H1 (cell line): Measurements from ENCODE around the gene GALNT9. TPM values are rescaled to one million over a fixed set of nuclear protein-coding genes. Genes with fewer than 3 reads are reported as not detected.

Source experiments
- CTCF ChIA-PET: fragments of 300-600 bp; sonication (Branson Sonifier 250); formaldehyde crosslinking; loops from one replicate; lab custom pipeline; 2021; ENCODE audit not compliant: partially characterized antibody; lab: Charles Lee
- POLR2A ChIA-PET: fragments of 300-600 bp; sonication (Branson Sonifier 250); formaldehyde crosslinking; loops from one replicate; lab custom pipeline; 2021; ENCODE audit warnings: inconsistent platforms; ENCODE audit not compliant: partially characterized antibody; lab: Charles Lee
- DNase-seq, 2 experiments: peaks; one replicate each; pipeline versions ENCODE4 v3.0.0 to v3.0.0-alpha.2; 2010 to 2022; ENCODE audit warnings: low spot score in 2 of 2, low read depth in 1 of 2, mixed read lengths in 1 of 2
- FAIRE-seq: peaks from 2 replicates; lab custom pipeline; 2011; peaks lifted over from hg19 to GRCh38; lab: Jason Lieb, UNC
- H2AFZ ChIP-seq: 2 replicates; pipeline ENCODE4 v1.8.1; 2012; ENCODE audit warnings: low read length, inconsistent platforms
- H2AK5ac ChIP-seq: 2 replicates; pipeline ENCODE4 v1.6.1; 2013; ENCODE audit warnings: low read depth, low read length
- H2BK120ac ChIP-seq: replicated peaks from 2 replicates; pipeline ENCODE3; 2013; ENCODE audit warnings: low read depth, low read length, inconsistent platforms
- H2BK12ac ChIP-seq: 2 replicates; pipeline ENCODE4 v1.6.1; 2013; ENCODE audit warnings: low read depth, low read length
- H2BK15ac ChIP-seq: 2 replicates; pipeline ENCODE4 v1.6.1; 2013; ENCODE audit warnings: low read length
- H2BK20ac ChIP-seq: 2 replicates; pipeline ENCODE4 v1.6.1; 2013; ENCODE audit warnings: low read length
- H2BK5ac ChIP-seq: 2 replicates; pipeline ENCODE4 v1.6.1; 2013; ENCODE audit warnings: low read depth, low read length
- H3K14ac ChIP-seq: 2 replicates; pipeline ENCODE4 v1.6.1; 2013; ENCODE audit warnings: inconsistent platforms; ENCODE audit not compliant: insufficient read length
- H3K18ac ChIP-seq: 2 replicates; pipeline ENCODE4 v1.6.1; 2013; ENCODE audit warnings: low read length; ENCODE audit errors: extremely low read depth
- H3K23ac ChIP-seq: 2 replicates; pipeline ENCODE4 v1.6.1; 2013; ENCODE audit warnings: inconsistent platforms; ENCODE audit not compliant: insufficient read length
- H3K23me2 ChIP-seq: 2 replicates; pipeline ENCODE4 v1.6.1; 2013; ENCODE audit warnings: low read depth, low read length
- H3K27ac ChIP-seq: 2 replicates; pipeline ENCODE4 v1.6.1; 2011; ENCODE audit warnings: low read depth, low read length, inconsistent platforms
- H3K27me3 ChIP-seq, 4 experiments: replicated peaks in 1 of 4; 1 replicate in 1 of 4; 2 replicates in 3 of 4; pipeline versions ENCODE4 v1.6.1 to v1.8.1; 2011 to 2013; ENCODE audit warnings: low read length in 3 of 4, mild to moderate bottlenecking in 3 of 4, inconsistent platforms in 2 of 4, mixed read lengths in 2 of 4, moderate library complexity in 1 of 4; ENCODE audit not compliant: control insufficient read depth in 3 of 4, insufficient read depth in 3 of 4; ENCODE audit errors: extremely low read depth in 1 of 4
- H3K36me3 ChIP-seq, 4 experiments: 2 replicates each; pipeline versions ENCODE4 v1.6.1 to v1.8.1; 2011 to 2013; ENCODE audit warnings: mild to moderate bottlenecking in 4 of 4, low read length in 3 of 4, moderate library complexity in 2 of 4, control low read depth in 1 of 4, inconsistent platforms in 1 of 4; ENCODE audit not compliant: insufficient read depth in 4 of 4, control insufficient read depth in 2 of 4
- H3K4ac ChIP-seq: replicated peaks from 2 replicates; pipeline ENCODE3; 2013; ENCODE audit warnings: low read length, low read depth, mixed read lengths, inconsistent platforms; ENCODE audit not compliant: insufficient read length
- H3K4me1 ChIP-seq, 4 experiments: replicated peaks in 1 of 4; 1 replicate in 1 of 4; 2 replicates in 3 of 4; pipeline versions ENCODE4 v1.6.1 to v1.8.1; 2011 to 2013; ENCODE audit warnings: low read length in 3 of 4, inconsistent platforms in 2 of 4, mixed read lengths in 1 of 4; ENCODE audit not compliant: insufficient read depth in 4 of 4, control insufficient read depth in 3 of 4
- H3K4me2 ChIP-seq, 2 experiments: 2 replicates each; pipeline versions ENCODE4 v1.6.1 to v1.8.1; 2011 to 2013; ENCODE audit warnings: low read depth in 2 of 2, low read length in 2 of 2, control low read depth in 1 of 2, inconsistent platforms in 1 of 2, mild to moderate bottlenecking in 1 of 2; ENCODE audit not compliant: insufficient read depth in 1 of 2
- H3K4me3 ChIP-seq, 4 experiments: fragments of 200-600, 300-600 bp in 1 of 4; sonication (generic), shearing (Covaris generic), sonication (Bioruptor Twin) in 1 of 4; 2 replicates each; pipeline versions ENCODE4 v1.5.1 to v1.8.1; 2011 to 2016; ENCODE audit warnings: low read length in 4 of 4, low read depth in 3 of 4, control low read depth in 2 of 4, inconsistent platforms in 2 of 4, mild to moderate bottlenecking in 2 of 4, mixed read lengths in 1 of 4, moderate library complexity in 1 of 4; ENCODE audit not compliant: insufficient read depth in 2 of 4; ENCODE audit errors: extremely low read depth in 1 of 4
- H3K56ac ChIP-seq: replicated peaks from 2 replicates; pipeline ENCODE3; 2013; ENCODE audit warnings: low read depth, mild to moderate bottlenecking, mixed read lengths, low read length, inconsistent platforms; ENCODE audit not compliant: insufficient read length
- H3K79me1 ChIP-seq: 2 replicates; pipeline ENCODE4 v1.6.1; 2013; ENCODE audit warnings: low read depth, low read length, control low read depth
- H3K79me2 ChIP-seq, 2 experiments: 2 replicates each; pipeline versions ENCODE4 v1.6.1 to v1.8.1; 2012 to 2013; ENCODE audit warnings: low read length in 2 of 2, mild to moderate bottlenecking in 2 of 2, inconsistent platforms in 1 of 2; ENCODE audit not compliant: insufficient read depth in 2 of 2, control insufficient read depth in 1 of 2
- H3K9ac ChIP-seq, 4 experiments: replicated peaks in 1 of 4; 1 replicate in 1 of 4; 2 replicates in 3 of 4; pipeline versions ENCODE4 v1.6.1 to v1.8.1; 2011 to 2013; ENCODE audit warnings: low read depth in 3 of 4, low read length in 3 of 4, control low read depth in 2 of 4, mild to moderate bottlenecking in 2 of 4, moderate library complexity in 2 of 4, inconsistent platforms in 1 of 4; ENCODE audit errors: extremely low read depth in 1 of 4
- H3K9me3 ChIP-seq, 2 experiments: 2 replicates each; pipeline versions ENCODE4 v1.6.1 to v1.8.1; 2012 to 2013; ENCODE audit warnings: mild to moderate bottlenecking in 2 of 2, moderate library complexity in 2 of 2, control low read depth in 1 of 2, inconsistent platforms in 1 of 2, low read depth in 1 of 2, low read length in 1 of 2, mixed read lengths in 1 of 2; ENCODE audit not compliant: insufficient read depth in 2 of 2
- H4K20me1 ChIP-seq, 2 experiments: replicated peaks in 1 of 2; 2 replicates each; pipeline versions ENCODE3 to v1.8.1; 2011 to 2013; ENCODE audit warnings: inconsistent platforms in 2 of 2, low read length in 2 of 2, mild to moderate bottlenecking in 1 of 2; ENCODE audit not compliant: insufficient read depth in 2 of 2, control insufficient read depth in 1 of 2
- H4K5ac ChIP-seq: 2 replicates; pipeline ENCODE4 v1.6.1; 2013; ENCODE audit warnings: low read length, low read depth, mixed read lengths, inconsistent platforms; ENCODE audit not compliant: insufficient read length
- H4K8ac ChIP-seq: 2 replicates; pipeline ENCODE4 v1.8.0; 2013; ENCODE audit warnings: mild to moderate bottlenecking, moderate library complexity, low read length, inconsistent platforms; ENCODE audit not compliant: insufficient read depth; ENCODE audit errors: extremely low read depth
- H4K91ac ChIP-seq: replicated peaks from 2 replicates; pipeline ENCODE3; 2013; ENCODE audit warnings: low read length, mixed read lengths, inconsistent platforms; ENCODE audit not compliant: insufficient read length
- CTBP2 ChIP-seq: IDR thresholded peaks from 2 replicates; pipeline ENCODE4 v1.7.0; 2011; ENCODE audit warnings: borderline replicate concordance, mild to moderate bottlenecking, moderate library complexity, mixed read lengths, low read length; ENCODE audit not compliant: insufficient read depth, insufficient read length
- RAD21 ChIP-seq, 2 experiments: IDR thresholded peaks in 1 of 2; conservative IDR thresholded peaks in 1 of 2; 2 replicates each; pipeline ENCODE4 v1.6.1; 2011; ENCODE audit warnings: low read depth in 2 of 2, low read length in 2 of 2, improper control_type of control experiment in 1 of 2, inconsistent platforms in 1 of 2, mild to moderate bottlenecking in 1 of 2, moderate library complexity in 1 of 2
- RXRA ChIP-seq: IDR thresholded peaks from 2 replicates; pipeline ENCODE4 v1.6.1; 2011; ENCODE audit warnings: low read depth, mild to moderate bottlenecking, low read length, moderate library complexity; ENCODE audit not compliant: insufficient read depth
- SAP30 ChIP-seq: fragments of 300-600 bp; sonication (generic); IDR thresholded peaks from 2 replicates; pipeline ENCODE4 v1.7.1; 2012; ENCODE audit warnings: low read length, moderate library complexity, mild to moderate bottlenecking, inconsistent platforms; ENCODE audit not compliant: insufficient read depth, insufficient replicate concordance
- WGBS, 2 experiments: shearing (Covaris generic) in 1 of 2; methylation state at CpG; one replicate each; pipeline versions ENCODE4 v1.1.6 to v1.1.7; 2013 to 2015; ENCODE audit warnings: low lambda C conversion rate in 2 of 2, mixed read lengths in 2 of 2, inconsistent platforms in 1 of 2, low coverage in 1 of 2, missing lambda C conversion rate in 1 of 2; ENCODE audit not compliant: insufficient replicate concordance in 2 of 2, insufficient coverage in 1 of 2, insufficient read length in 1 of 2; ENCODE audit errors: extremely low coverage in 1 of 2, missing lambda C conversion rate in 1 of 2; 5-methylcytosine and 5-hydroxymethylcytosine counted together
- polyA plus RNA-seq, 7 experiments: library from polyadenylated mRNA; depleted of rRNA in 3 of 7; stranded (reverse) in 5 of 7; unstranded in 2 of 7; fragments of >200 nt in 5 of 7; fragments of 200-250 nt in 2 of 7; gene quantifications; 1 replicate in 5 of 7; 2 replicates in 1 of 7; 4 replicates in 1 of 7; pipeline versions ENCODE4 v1.2.1 to v1.2.3, GENCODE V29; 2011 to 2013; ENCODE audit warnings: missing spikeins in 2 of 7, mixed read lengths in 2 of 7
- total RNA-seq: library from RNA; stranded (reverse); fragmentation: NEBNext Ultra II Directional; extraction: Animal tissue kit (Norgen Biotek cat#: 25700); gene quantifications from 2 replicates; pipeline ENCODE4 v1.2.1, GENCODE V29; 2021
- TF ChIP-seq, protein P1 (sequence below): IDR thresholded peaks from 2 replicates; pipeline ENCODE4 v1.6.1; 2012; ENCODE audit warnings: low read length, inconsistent platforms

Gene GALNT9
- total and polyA plus RNA-seq, 2 of the 8 experiments (the other 6 are each of a cell fraction or from before 2014, with no cell fraction given): 2.0 to 3.6 TPM

- no peak overlapping the region for H3K27ac ChIP-seq
- no peaks in the 10 kb centered on the region for H3K79me1 ChIP-seq
- no peaks in the 10 kb centered on the region for H4K20me1 ChIP-seq
- H3K18ac ChIP-seq: no peak overlapping the region
- peaks cover 0 to 6% (median 4%) of the 10 kb centered on the region in 4 experiments; a peak in 1 of 7 replicates for H3K4me1 ChIP-seq
- H4K5ac ChIP-seq: no peak overlapping the region
- H2BK12ac ChIP-seq: no peak overlapping the region
- ChIA-PET CTCF (interaction anchor here (1.2 kb wide), 1 partner anchor 106 kb away, joined by 3 read pairs; no protein-coding TSS in a partner anchor), POLR2A (no interaction called here)
- H3K4me2 ChIP-seq: no peak overlapping the region
- H3K4ac ChIP-seq: no peak overlapping the region
- no peaks in the 10 kb centered on the region for H3K36me3 ChIP-seq
- no peak overlapping the region for H2AK5ac ChIP-seq
- no peak overlapping the region for H3K56ac ChIP-seq
- no peak overlapping the region for H2BK120ac ChIP-seq
- H3K79me2 ChIP-seq: no peaks in the 10 kb centered on the region
- H2BK5ac ChIP-seq: no peak overlapping the region
- H3K14ac ChIP-seq: no peak overlapping the region
- no peak overlapping the region for H4K91ac ChIP-seq
- FAIRE-seq (no peak), DNase-seq (no peak)
- no peak overlapping the region for H3K4me3 ChIP-seq
- peaks cover 3 to 27% of the 10 kb centered on the region in 2 experiments; a peak in 3 of 4 replicates for H3K9me3 ChIP-seq
- peaks cover 2% of the 10 kb centered on the region; the same call in 1 of the 2 replicates for H3K23me2 ChIP-seq
- no peak overlapping the region for H3K23ac ChIP-seq
- no peak overlapping the region for H2AFZ ChIP-seq
- no peak overlapping the region for H2BK20ac ChIP-seq
- H2BK15ac ChIP-seq: no peak overlapping the region
- H4K8ac ChIP-seq: peak overlapping the region; percentile 51; the same call in 1 of the 2 replicates
- H3K27me3 ChIP-seq: peaks cover 0 to 14% (median 9%) of the 10 kb centered on the region in 4 experiments; a peak in 4 of 7 replicates
- TF ChIP-seq, protein P1, sequence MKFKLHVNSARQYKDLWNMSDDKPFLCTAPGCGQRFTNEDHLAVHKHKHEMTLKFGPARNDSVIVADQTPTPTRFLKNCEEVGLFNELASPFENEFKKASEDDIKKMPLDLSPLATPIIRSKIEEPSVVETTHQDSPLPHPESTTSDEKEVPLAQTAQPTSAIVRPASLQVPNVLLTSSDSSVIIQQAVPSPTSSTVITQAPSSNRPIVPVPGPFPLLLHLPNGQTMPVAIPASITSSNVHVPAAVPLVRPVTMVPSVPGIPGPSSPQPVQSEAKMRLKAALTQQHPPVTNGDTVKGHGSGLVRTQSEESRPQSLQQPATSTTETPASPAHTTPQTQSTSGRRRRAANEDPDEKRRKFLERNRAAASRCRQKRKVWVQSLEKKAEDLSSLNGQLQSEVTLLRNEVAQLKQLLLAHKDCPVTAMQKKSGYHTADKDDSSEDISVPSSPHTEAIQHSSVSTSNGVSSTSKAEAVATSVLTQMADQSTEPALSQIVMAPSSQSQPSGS: no peak
- TF ChIP-seq CTBP2 (no peak), RAD21 (IDR thresholded peaks at IDR 0.05 in 1 of 2, conservative IDR thresholded peaks at IDR 0.05 in 1 of 2; ENCODE audit: low read depth in 2 of 2, low read length in 2 of 2) (no peak), SAP30 (no peak), RXRA (no peak)
- WGBS, 2 experiments: 88% methylated on average over 27 of the region's 33 CpGs; no CpG with 5 or more reads in 1 of the 2 experiments
- no peak overlapping the region for H3K9ac ChIP-seq
Observed at GRCh38 chr12:132292328-132293319, 36.8 kb downstream of the GALNT9 start.
